ENCODE measurements around the gene HECW1.
A peak's percentile ranks its signal among the peaks of the same experiment; 100 is the strongest.

The HECW1 gene

DNA sequence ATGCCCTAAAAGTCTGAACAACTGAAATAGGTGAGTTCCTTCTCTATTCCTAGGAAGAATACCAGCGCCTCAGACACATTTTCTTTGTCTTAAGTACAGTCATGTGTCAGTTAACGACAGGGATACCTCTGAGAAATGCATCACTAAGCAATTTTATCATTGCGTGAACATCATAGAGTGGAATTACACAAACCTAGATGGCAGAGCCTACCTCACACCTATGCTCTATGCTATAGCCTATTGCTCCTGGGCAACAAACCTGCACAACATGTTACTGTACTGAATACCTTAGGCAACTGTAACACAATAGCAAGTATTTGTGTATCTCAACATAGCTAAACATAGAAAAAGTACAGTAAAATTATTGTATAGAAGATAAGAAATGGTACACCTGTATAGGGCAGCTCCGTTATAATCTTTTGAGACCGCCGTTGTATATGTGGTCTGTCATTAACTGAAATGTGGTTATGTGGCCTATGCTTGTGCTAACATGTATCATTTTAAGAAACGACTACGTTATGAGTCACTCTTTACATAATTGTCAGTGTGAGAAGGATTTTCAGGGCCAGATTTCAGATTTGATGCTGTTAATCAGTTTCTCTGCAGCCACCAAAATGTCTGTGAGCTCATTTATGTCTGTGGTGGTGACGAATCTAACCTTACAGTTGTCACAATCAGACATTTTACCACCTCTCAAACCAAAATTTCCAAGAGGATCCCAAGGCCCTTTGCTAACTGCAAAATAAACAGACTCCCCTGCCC is 404.3 kb downstream of the HECW1 start:
- DNase-seq: no peak

GRCh38 chr7:43517464-43517863 is 405.0 kb downstream of the HECW1 start:
- DNase-seq: no peak

DNA sequence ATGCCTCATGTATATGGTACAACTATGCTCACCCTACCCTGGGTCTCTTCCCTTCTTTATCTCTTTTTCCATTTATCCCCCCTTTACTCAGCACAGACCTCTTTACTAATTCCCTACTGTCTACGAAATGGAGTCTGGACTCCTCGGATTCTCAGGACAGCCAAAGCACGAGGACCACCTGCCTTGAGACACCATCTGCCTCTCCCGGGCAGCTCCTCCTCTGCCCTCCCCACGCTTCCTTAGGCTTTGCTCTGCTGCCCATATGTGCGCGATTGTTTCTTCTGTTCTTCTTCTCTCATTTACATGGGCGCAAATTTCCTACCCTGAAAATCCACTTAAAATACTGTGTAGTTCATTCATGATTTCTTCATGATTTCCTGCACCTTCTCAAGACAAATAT is 407.8 kb downstream of the HECW1 start:
- DNase-seq: no peak

- DNase-seq: peak; percentile 69
These were observed 410.1 kb downstream of the HECW1 start for GRCh38 chr7:43522406-43523156.

GRCh38 chr7:43528576-43529354 is 416.3 kb downstream of the HECW1 start:
- DNase-seq: no peak

DNA sequence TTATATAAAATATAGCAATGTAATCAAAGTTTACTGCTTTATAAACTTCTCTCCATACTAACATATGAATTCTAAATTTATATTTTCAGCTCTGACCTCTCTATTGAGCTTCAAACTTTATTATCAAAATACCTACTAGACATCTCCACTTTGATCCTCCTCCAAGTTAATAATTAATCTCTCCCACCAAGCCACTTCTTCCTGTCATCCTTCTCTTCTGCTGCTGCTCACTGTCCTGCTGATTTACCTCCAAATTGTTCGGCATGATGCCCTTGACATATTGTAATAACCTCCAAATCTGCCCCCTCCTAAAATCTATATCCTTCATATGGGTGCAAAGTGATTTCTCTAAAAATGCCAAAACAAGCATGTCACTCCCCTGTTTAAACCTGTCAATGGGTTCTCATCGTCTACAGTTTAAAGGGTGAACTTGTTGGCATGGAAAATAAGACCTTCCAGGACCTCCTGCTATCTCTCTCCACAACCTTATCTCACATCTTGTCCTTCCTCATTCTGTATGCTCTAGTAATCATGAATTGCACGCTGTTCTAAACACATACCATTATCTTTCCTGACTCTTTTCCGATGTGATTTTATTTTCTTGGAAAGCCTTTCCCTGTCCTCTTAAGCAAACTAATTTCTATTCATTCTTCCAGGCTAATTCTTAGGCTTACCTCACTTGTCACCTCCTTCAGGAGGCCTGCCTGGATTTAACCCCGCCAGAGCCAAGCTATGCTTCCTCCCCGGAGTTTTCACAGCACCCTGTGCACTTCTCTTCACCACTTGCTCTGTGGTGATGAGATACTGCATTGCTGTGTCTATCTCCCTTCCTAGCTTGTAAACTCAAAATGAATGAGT is 418.3 kb downstream of the HECW1 start:
- no peak for DNase-seq

- no peak for DNase-seq
These were observed 419.3 kb downstream of the HECW1 start for GRCh38 chr7:43531700-43532099.

GRCh38 chr7:43533801-43534479 is 421.5 kb downstream of the HECW1 start:
- DNase-seq: no peak

DNA sequence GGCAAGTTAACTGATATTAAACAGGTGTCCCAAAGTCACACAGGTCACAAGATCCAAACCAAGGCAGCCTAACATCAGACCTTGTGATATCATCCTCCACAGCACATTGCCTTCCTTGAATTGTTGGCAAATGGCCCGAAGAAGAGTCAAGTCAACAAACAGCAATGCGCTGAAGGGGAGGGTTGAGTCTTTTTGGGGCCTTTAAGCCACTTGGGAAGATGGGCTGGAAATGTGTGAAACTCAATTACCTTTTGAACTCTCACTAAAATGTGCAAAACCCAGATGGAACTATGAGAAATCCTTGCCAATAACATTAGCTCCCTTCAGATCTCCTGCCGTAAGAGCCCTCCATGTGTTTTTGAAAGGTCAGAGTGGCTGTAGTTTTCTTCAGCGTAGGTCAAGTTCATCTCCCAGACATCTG is 422.6 kb downstream of the HECW1 start:
- no peak for DNase-seq

GRCh38 chr7:43535810-43536585 is 423.6 kb downstream of the HECW1 start:
- DNase-seq: peak; percentile 24

DNA sequence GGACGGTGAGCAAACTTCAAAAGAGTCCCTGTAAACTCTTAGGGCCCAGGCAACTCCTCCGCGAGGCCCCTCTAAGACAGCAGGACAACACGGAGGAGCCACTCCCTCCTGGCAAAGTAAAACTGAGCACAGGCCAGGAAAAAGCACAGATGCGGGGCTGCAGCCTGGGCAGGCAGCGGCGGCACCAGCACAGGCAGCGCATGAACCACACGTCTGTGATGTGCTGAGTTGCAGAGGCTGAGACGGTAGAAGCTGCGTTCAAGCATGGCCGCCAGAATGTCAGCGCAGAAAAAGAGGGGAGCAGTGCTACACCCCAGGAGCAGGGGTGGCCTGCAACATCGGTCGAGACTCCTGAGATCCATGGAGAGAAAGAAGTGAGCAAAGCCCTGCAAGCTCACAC is 424.3 kb downstream of the HECW1 start:
- no peak for DNase-seq

- DNase-seq: no peak
These were observed 425.4 kb downstream of the HECW1 start for GRCh38 chr7:43537765-43538403.

GRCh38 chr7:43538404-43538771 is 425.9 kb downstream of the HECW1 start:
- no peak for DNase-seq

DNA sequence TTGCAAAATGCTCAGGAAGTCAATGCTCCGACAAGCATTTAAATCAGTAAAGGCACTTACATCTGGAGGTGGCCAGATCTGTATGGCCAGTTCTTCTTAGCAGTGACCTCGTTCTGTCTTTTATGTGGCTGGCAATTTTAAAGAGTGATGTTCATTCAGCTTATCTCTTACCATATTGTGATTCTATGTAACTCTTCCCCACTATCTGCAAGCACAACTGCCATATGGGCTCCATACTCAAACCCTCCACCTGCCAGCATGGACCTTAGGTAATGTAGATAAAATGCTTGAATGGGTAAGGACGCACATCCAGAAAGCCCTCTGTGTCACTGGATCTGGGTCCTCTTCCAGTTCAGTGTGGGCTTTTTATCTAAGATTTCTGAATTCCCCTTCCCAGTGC is 428.0 kb downstream of the HECW1 start:
- no peak for DNase-seq

- DNase-seq: no peak
These were observed 430.3 kb downstream of the HECW1 start for GRCh38 chr7:43542716-43543115.

DNA sequence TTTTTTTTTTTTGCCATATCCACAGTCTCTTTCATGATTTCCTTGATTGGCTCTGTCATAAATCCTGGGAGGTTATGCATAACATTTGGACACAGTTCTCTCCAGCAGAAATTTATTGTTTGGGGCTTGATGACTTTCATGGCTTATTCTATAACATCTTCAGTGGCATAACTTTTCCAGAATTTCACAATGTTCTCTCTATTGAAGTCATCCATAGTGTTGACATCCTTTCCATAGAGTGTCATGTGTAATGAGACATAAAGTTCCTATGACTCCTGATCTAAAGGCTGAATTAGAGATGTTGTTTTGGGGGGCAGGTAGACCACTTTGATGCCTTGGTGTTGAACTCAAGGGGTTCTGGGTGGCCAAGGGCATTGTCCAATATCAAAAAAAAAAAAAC is 433.8 kb downstream of the HECW1 start:
- DNase-seq: no peak

GRCh38 chr7:43550427-43550826 is 438.0 kb downstream of the HECW1 start:
- no peak for DNase-seq

DNA sequence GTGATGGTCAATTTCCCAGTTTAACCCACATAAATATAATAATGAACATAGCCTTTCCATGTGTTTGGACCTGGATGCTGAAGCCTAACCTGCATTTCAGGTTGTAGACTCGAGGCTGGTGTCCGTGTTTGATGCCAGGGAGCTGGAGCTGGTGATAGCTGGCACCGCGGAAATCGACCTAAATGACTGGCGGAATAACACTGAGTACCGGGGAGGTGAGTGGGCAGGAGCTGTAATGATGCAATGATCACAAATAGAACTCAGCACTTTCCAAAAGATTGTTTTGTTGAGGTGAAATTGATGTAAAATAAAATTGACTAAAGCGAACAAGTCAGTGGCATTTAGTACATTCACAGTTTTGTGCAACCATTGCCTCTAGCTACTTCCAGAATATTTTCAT is 439.7 kb downstream of the HECW1 start:
- no peak for DNase-seq

GRCh38 chr7:43553999-43554398 is 441.6 kb downstream of the HECW1 start:
- no peak for DNase-seq

GRCh38 chr7:43554423-43554822 is 442.0 kb downstream of the HECW1 start:
- no peak for DNase-seq
